Fibroblast of peridontal ligament (primary cell): ENCODE measurements around the gene MXRA7.

Experiments
- DNase-seq: peaks from one replicate; pipeline ENCODE4 v3.0.0-alpha.2; 2010; ENCODE audit errors: extremely low read depth

Gene MXRA7

GRCh38 chr17:76677406-76677805 is 33.4 kb downstream of the MXRA7 start:
- no peak for DNase-seq

GRCh38 chr17:76676629-76677028 is 34.1 kb downstream of the MXRA7 start:
- no peak for DNase-seq

GRCh38 chr17:76675648-76676047 is 35.1 kb downstream of the MXRA7 start:
- no peak for DNase-seq

GRCh38 chr17:76674600-76674999 is 36.2 kb downstream of the MXRA7 start:
- no peak for DNase-seq

DNA sequence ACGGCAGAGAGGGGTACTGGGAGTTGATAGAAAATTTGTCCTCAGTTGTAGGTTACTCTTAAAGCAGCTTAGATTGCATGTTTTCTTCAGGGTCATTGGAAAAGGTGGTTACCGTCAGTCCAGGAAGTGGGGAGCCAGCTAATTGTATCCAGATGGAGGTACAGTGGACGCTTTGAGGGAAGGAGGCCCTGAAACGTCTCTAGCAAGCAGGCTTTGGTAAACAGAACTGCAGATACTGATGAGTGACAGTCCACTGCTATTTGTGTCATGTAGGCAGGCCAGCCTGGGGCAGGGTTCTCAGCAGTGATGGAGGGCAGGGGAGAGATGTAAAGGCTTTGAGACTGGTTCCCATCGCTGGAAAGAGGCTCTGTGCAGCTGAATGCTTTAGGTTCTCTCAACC is 37.0 kb downstream of the MXRA7 start:
- DNase-seq = peak; percentile 56

- no peak for DNase-seq
Measured at GRCh38 chr17:76672892-76673291, 37.9 kb downstream of the MXRA7 start.

DNA sequence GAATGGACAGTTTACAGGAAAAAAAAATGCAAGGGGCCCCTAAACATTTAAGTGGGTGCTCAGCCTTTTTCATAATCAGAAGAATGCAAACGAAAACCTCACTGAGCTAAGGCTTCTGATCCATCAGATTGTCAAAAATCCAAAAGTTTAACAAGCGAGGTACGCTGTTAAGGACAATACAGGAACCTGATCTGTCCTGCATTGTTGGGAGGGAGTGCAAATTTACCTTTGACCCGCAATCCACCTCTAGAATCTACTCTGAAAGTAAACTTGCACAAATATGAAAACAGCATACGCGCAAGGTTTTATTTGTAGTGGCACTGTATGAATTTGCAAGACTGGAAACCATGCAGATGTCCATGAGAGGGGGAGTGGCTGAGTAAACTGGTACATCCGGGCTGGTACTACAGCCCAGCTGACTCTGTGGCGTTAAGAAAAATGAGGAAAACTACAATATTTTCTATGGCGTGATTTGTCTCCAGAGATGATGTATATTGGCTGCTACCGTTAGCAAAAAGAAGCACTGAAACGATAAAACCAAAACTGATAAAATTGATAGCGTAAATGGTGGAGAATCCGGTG is 38.4 kb downstream of the MXRA7 start:
- no peak for DNase-seq

- DNase-seq = no peak
Measured at GRCh38 chr17:76671912-76672262, 38.9 kb downstream of the MXRA7 start.

DNA sequence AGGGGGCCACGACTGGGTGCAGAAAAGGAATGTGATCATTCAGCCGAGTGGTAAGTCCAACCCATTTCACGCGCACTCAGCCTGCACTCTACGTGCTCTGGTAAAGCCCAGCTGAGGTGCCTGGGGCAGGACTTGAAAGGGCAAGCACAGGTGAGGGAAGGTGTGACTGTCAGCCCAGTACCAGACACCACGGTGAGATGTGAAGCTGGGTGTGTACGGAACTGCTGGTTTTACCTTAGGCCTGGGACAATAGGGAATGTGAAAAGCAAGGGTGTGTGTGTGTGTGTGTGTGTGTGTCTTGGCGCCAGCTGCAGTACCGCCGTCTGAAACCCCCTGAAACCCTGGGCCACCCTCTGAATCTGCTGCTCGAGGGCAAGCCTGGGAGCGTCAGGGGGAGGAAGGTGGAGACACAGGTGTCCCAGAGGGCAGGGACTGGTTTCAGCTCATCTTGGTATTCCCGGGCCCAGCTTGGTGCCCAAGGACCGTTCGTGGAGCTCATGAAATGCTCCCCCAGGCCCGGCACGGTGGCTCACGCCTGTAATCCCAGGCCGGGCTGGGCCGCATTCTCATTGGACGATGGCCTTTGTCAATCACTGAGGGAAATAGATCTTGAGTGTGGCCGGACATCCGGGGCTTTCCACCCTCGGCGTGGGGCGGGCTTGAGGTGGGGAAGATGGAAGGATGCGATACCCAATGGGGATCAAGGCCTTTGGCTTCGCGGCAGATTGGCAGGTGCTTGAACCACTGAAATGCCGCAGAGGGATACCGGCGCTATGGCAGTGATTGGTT is 39.4 kb downstream of the MXRA7 start:
- peak; percentile 100 for DNase-seq

DNA sequence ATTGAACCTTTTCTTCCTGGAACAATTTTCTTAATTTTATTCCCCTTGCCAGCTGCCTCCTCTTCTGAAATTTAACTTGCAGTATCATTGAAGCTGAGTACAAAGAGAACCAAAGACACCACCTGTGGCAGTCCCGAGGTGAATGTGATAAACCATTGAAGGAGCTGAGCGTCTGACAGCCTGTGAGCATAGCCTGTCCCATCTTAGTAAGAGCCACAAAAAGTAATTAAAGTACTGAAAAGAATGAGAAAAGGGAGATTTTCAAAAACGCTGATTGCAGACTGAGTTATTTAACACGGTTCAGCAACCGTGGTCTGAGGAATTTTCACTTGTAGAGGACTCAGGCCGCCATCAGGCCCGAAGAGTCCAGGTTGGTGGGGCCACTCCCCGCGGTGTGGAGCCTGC is 40.0 kb downstream of the MXRA7 start:
- DNase-seq = no peak

DNA sequence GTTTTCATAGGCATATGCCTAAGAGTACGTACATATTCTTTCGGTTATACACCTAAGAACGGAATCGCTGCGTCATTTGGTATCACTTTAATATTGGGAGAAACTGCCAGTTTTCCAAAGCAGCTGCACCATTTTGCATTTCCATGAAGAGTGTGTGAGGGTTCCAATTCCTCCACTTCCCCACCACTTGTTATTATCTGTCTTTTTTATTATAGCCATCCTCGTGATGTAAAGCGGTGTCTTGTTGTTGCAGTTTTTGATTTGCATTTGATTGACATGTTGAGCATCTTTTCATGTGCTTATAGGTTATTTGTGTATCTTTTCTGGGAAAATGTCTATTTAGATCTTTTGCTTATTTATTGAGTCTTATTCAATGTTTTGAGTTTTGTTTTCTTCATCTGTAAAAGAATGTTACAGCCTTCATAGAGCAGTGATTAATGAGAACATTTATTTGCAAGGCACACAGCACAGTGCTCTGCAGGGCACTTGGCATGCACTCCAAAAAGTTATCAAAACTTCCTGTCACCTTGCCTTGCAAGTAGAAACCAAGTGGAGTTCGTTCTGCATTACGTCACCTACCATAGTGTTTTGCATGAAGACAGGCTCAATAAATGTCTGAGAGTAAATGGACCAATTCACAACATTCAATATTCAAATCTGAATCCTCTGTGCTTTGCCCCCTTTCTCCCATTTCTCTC is 40.6 kb downstream of the MXRA7 start:
- DNase-seq = no peak

DNA sequence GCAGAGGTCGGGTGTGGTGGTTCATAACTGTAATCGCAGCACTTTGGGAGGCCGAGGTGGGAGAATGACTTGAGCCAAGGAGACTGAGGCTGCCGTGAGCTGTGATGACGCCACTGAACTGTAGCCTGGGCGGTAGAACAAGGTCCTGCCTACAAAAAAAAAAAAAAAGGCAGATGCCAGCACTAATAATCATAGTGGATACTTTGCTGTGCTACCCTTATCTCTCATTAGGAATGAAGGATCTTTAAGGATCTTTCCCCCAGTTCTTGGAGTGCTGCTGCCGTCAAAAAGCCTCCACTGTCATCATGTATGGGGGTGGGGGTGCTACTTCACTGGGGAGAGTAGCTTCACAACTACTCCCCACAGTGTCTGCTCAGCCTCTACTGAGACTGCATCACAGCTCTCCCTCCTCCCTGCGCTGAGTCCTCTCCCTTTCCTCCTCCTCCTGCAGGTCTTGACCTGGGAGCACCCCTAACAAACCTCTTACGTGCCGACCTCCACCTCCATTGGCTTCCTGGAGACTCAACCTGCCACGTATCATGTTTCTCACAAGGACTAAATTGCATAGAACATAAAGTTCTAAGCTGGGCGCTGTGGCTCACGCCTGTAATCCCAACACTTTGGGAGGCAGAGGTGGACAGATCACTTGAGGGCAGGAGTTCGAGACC is 42.8 kb downstream of the MXRA7 start:
- no peak for DNase-seq

- DNase-seq = no peak
Measured at GRCh38 chr17:76667491-76667755, 43.3 kb downstream of the MXRA7 start.

DNA sequence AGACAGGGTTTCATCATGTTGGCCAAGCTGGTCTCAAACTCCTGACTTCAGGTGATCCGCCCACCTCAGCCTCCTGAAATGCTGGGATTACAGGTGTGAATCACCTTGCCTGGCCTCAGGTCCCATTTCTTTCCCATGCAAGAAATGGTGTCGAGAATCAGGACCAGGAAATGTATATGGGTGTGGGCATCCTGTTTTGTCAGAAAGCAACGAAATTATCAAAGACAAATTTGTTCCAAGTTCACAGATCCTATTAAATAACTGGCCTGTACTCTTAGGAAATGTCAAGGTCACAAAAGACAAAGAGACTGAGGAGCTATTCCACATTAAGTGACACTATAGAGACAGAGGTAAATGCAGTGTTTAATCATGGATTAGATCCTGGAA is 50.1 kb downstream of the MXRA7 start:
- no peak for DNase-seq

DNA sequence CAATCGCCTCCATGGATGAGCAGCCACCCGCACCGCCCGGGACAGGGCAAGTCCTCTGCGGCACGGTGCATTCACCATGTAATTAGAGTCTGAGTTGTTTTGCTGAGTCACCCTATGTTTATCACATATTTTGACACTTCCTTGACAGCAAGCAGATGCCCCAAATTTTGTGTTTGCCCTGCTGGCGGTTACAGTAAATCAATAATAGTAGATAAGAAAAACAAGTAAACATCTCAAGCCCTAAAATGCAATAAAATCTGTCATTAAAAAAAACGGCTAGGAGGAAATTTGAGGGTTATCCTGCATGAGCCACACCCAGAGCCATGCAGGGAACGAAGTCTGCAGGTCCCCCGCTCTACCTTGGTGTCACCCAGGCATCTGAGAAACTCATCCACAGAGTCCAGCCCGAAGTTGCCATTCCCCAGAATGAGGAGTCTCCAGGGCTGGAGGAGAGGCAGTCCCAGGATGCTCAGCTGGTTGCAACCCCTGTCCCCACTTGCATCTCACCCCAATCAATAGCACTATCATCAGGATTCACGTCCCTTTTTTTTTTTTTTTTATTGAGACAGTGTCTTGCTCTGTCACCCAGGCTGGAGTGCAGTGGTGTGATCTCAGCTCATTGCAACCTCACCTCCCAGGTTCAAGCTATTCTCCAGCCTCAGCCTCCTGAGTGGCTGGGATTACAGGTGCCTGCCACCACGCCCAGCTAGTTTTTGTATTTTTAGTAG is 50.7 kb downstream of the MXRA7 start:
- no peak for DNase-seq

DNA sequence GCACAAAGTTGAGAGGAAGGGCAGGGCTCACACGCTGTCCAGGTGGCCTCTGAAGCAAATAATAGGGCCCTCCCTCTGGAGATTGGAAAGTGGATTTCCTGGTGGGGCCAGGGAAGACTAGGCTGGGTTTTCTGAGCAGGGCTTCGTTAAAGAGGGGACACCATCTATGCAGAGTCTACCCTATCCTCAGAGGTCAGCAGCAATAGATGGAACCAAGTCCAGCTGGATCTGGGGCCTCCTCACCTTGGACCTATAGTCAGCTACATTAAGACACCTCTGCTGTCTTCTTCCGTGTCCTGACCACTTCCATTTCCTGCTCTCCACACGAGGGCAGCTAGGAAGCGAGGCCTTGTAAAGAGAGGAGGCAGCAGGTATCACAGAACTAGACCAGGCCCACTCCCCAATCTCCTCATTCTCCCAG is 52.5 kb downstream of the MXRA7 start:
- DNase-seq = no peak

- no peak for DNase-seq
Measured at GRCh38 chr17:76657505-76658241, 53.1 kb downstream of the MXRA7 start.

GRCh38 chr17:76654408-76654807 is 56.4 kb downstream of the MXRA7 start:
- no peak for DNase-seq

- no peak for DNase-seq
Measured at GRCh38 chr17:76650504-76650903, 60.3 kb downstream of the MXRA7 start.

DNA sequence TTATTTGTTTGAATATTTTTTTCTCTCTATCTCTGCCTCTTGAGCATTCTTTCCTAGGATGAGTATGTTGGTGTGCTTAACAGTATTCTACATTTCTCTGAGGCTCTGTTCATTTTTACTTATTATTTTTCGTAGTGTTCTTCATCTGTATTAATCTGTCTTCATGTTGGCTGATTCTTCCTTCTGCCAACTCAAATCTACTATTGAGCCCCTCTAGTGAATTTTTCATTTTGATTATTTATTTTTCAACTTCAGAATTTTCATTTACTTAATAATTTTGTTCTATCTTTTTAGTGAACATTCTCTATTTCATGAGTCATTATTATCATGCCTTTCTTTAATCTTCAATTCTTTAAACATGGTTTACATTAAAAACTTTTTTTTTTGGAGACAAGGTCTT is 64.1 kb downstream of the MXRA7 start:
- no peak for DNase-seq

GRCh38 chr17:76645481-76645880 is 65.3 kb downstream of the MXRA7 start:
- no peak for DNase-seq

- DNase-seq = no peak
Measured at GRCh38 chr17:76644995-76645394, 65.8 kb downstream of the MXRA7 start.
